Fibroblast of skin of abdomen (primary cell): ENCODE measurements around the gene ERGIC2.

Source experiments
- DNase-seq: peaks from one replicate; pipeline ENCODE4 v3.0.0-alpha.2; 2013

The ERGIC2 gene

DNA sequence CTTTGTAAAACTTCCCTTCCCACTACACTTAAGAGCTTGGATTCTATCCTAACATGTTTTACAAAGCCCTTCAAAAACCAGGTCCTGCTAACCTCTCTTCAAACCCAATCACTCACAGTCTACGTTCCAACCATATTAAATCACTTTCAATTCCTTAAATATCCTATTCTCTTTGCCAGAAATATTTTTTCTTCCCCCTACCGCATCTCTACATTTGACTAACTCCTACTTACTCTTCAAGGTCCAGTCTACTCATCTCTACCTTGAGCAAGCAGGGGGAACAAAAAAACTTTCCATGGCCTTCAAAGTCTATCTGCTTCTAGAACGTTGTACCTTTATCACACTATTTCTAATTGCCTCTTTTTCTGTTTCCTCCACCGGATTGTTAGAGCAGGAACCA lies 6.1 kb downstream of the ERGIC2 start:
- DNase-seq: no peak

DNA sequence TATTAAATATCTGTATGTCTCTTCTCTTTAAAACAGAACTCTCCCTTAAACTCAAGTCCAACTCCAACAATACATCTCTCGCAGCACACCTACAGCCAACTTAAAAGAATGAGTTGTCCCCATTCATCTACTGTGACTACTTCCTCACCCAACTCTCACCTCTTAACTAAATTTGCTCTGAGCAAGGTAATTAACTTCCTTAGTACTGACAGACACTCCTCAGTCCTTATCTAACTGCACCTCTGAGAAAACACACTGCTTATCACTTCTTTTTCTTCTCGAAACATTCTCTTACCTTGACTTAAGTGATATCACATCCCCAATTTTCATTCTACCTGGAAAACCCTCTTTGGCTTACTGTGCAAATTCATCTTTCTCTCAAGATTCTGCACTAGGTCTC lies 7.0 kb downstream of the ERGIC2 start:
- no peak for DNase-seq

DNA sequence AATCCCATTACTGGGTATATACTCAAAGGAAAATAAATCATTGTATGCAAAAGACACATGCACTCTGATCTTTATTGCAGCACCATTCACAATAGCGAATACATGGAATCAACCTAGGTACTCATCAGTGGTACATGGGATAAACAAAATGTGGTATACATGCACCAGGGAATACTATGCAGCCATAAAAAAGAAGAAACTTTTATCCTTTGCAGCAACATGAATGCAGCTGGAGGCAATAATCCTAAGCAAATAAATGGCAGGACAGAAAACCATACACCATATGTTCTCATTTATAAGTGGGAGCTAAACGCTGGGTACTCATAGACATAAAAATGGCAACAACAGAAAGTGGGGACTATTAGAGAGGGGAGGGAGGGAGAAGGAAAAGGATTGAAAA lies 15.9 kb downstream of the ERGIC2 start:
- DNase-seq: no peak

DNA sequence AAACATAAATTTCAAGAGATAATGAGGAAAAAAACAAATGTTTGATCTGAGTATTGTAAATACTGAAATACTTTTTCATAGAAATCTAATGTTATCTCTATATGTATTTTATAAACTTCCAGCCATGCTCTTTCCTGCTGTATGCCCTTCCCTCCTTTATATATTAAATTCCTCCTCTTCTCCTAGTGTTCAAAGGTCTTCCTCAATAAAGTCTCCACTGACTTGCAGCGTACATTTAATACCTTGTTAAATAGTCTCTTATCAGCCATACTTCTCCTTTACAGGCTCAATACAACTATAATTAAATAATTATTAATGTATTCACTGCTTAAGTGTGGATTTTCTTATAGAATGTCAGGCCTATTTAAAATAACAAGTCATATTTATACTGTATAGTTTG lies 26.0 kb downstream of the ERGIC2 start:
- no peak for DNase-seq

DNA sequence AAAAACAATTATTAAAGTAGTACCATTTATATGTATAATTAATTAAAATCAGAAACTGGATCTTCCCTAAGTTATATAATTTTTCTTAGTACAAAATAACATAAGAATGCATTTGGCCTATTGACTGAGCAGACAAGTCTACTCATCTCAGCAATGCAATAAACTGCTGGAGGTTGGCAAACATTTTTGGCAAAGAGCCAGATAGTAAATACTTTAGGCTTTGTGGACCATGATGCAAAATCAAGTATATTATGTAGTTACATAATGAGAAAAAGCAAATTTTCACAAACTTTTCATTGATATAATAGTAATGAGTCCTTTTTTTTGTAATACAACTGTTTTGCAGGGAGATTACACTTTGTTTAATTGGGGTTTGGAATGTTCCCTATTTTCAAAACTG lies 30.9 kb downstream of the ERGIC2 start:
- DNase-seq: peak; percentile 45

DNA sequence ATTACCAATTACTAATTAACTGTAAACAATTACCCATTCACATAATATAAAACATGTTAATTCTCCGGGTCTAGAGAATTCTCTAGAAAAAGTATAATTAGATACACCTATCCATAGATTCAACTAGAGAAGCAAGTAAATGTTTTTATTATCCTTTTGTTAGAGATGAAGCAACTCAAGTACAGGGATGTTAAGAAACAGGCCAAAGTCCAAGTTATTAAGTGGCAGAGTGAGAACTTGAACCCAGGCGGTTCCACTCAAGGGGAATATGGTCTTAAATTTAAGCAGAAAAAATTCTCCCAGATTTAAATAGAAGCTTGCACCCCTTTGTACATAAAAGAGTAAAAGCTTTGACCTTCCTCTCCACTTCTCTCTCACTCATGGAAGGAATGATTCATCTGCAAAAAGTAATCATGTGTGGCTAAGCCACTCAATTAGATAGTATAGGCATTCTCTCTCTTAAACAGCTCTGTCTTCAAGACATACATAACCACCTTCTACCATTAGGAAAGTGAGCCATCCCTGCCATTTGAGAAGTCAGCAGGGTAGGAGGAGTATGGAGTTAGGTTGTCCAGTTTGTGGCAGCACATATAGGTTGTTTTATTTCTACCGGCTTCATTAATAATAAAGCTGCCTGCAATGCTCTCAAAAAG lies 34.1 kb downstream of the ERGIC2 start:
- no peak for DNase-seq

DNA sequence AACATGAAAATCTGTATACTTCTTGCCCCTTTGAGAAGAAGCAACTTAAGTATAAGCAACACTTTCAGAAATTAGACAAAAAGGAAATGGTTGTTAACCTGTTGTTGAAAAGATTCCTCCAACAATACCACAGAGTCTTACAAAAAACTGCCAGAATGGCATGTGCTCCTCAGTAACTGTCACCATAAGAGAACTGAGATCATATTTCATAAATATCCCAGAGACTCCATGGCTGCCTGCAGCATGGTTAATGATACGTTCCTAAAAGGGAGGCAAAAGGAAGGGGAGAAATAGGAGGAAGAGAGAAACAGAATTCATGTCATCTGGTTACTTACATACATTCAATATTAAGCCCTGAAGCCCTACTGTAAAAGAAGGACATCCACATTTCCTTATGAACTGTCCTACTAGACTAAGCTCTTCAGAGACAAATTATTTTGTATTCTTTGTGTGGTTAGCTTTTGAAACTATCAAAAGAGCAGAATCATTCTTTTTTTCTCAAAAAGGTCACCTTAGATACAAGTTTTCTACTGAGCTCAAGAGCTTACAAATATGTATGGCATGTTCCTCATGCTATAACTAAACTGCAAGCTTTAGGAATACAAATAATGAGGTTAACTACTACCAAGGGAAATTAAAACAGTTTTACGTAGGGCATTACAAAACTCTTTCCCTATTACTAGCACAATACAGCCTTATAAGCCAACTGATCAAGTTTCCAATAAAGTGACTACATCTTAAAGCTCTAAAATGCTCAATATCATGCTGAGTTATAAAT lies 37.8 kb downstream of the ERGIC2 start:
- DNase-seq: no peak

DNA sequence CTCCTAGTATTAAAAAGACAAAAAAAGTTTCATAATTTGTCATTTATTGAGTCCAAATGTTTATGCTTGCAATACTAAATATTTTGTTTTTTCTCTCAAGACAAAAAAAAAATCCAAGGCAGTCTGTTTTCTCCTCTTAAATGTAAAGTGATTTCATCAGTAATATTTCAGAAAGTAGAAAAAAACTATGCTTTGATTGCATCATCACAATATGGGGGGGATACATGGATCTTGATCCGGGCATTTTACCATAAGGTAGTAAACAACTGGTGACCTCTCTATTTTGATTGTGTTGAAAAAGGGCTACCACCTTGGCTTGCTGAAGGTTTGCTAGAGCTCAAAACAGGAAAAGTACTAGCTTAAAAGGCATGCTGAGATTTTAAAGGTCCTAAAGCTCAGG lies 43.6 kb downstream of the ERGIC2 start:
- no peak for DNase-seq

DNA sequence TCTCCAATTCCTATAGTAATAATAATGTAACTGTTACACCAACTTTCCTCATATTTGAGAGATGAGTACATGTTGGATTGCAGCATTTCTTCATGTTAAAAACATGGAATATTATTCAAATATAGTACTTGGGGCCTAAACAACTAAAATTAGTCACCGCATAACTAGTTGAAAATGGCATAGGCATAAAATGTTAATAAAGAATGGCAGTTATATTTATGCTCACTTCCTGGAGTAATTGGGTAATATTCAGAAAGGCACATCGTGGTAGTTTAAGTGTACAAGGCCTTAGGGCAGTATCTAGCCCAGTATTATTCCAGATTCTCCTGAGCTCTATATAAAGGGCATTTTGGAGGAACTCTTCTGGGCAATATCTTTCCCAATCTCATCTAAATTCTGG lies 46.0 kb downstream of the ERGIC2 start:
- peak; percentile 17 for DNase-seq

DNA sequence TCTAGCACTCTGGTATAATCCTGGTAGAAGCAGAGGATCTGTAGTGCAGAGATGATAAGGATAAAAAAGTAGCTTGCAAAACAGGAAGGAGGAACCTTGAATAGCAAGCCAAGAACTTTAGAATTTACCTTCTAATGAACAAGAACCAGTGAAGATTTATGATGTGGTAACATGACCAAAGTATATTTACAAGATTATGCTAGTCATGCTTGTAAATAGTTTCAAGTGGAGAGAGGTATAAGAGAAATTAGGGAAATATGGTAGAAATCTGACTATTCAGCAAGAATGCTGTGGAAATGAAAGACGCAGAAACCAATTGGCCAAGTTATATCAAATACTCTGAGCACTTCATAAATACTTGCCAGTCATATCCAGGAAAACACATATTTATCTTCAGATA lies 47.8 kb downstream of the ERGIC2 start:
- no peak for DNase-seq

DNA sequence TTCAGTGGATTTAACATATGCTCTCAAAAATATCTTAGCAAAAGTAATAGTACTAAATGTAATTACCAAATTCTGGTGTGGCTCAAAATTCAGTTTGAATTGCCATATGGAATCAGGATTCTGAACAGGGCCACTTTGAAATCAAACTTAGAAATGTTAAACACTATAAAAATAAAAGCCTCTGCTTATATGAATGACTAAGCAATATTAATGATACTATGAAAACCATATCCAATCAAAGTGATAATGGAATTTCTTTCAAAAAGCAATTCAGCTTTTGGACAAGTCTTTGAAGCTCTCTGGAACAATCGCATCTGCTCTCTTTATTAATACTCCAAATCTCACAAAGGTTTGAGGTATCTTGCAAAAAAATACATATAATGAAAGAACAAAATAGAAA lies 51.6 kb downstream of the ERGIC2 start:
- DNase-seq: no peak

DNA sequence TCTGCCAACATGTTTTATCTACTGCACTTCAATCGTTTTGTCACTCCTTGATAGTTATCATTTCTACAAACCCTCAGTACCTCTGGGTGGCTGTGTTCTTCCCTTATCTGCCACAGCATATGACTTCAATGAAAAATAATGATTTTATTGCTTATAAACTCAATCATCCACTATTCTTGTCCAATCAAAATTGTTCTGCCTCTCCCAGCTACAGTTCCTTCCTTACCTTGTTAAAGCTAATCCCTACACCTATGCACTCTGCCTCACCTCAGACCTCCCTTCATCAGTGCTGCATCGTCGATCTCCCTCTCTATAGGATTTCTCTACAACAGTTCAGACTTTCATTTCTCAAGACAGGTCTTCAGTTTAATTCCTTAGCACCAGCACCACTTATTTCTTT lies 58.8 kb downstream of the ERGIC2 start:
- no peak for DNase-seq

DNA sequence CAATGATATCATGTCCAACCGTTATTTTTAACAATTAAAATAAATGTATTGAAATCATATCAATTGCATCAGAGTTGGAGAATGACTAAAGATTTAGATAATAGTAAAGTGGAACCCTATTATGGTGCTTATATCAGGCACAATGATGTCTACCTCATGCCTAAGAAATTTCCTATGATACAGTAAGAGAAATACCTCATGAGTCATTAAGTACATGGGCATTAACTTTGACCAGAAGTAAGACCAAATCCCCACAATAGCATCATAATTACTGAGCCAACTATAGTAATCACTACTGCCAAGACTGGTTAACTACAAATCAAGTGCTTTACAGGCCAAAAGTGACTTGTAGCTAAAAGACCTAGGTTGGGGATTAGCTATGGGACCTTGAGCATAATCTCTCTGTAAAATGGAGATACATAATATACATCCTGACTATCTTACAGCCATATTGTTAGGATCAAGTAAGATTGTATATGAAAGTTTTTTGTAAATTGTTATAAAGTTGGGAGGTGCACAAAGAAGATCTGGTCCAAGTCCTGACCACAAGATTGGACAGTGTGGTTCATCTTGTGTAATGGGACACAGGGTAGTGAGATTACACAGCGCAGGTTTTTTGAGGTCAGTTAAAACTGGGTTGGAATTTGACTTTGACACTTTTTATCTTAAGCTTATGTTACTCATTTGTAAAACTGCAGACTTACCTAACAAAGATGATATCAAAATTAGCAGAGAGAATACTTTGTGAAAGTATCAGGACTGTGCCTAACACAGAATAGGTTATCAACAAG lies 60.5 kb downstream of the ERGIC2 start:
- DNase-seq: peak; percentile 84

DNA sequence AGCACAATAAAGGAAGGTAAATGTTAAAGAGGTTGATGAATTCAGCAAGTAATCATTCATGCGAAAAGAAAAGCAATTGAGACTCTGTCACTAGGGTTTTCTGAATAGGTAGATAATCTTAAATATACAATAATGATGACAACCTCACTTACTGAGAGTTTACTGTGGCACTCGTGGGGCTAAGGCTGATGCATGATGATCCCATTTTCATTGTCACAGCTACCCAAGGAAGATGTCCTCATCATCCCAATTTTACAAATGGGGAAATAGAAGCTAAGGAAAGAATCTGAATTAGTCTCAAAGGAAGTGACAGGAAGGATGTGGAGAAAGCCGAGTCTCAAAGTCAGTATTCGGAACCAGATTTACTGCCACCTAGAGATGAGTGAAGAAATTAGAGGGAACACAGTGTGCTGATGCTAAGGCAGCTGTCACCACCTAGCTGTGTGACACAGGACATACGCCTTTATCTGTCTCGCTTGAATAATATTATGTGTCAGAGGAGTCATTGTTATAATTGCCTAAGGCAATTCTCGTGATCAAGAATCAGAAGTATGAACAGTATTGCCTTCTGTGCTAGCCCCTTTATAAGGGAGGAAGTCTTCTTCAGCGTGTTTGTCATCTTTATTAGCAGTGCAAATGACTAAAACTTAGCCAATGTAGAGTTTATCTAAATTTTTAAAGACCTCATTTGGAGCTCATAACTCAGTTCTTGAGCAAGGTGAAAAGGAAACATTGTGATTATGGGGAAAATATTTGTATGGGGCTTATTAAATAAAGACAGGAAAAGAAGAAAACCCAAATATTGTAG lies 63.2 kb downstream of the ERGIC2 start:
- DNase-seq: peak; percentile 60

DNA sequence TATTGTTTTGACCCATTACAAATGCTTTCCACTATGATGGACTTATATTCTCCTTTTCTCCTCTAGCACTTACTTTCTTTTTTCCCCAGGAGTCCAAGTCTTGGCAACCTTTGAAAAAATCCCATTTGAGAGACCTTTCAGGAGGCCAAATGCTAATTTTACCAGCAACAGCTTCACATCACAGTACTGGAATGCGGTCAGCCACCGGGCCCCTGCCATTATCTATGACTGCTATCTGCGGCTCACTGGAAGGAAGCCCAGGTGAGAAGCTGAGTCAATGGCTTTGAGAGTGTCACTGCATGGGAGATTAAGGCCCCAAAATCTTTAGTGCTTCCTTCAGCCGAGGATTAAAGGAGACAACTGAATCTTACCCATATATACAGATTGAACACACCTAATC lies 64.2 kb downstream of the ERGIC2 start:
- peak; percentile 50 for DNase-seq

DNA sequence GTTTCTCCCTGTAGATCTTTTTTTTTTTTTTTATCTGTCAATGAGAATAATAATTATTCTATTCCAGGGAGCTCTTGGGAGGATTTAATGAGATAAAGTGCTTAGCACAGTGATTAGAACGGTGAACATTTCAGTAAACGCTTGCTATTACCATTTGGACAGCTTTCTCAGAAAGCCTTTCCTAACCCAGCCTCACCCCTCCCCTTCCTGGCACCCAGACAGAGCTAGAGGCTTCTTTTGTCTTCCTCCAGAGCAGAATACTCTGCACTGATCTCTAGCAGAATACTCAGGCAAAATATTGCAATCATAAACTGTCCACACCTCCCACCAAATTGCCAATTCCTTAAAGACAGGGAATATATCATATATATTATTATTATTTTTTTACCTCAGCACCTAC lies 66.6 kb downstream of the ERGIC2 start:
- DNase-seq: no peak

DNA sequence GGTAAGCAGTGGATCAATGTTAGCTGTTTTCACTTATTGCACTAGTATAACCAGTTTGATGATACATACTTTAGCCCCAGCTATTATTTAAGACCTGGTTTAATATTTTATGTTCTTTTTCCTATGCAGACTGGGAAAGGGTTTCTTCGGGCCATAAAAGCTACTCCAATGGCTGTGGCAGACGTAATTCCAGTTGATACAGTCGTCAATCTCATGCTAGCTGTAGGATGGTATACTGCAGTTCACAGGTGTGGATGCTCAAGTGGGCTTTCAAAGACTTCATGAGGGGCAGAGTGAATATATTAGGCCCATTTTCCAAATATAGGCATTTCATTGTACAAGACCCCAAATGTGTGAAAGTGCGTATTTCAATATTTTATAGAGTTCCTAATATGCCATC lies 70.1 kb downstream of the ERGIC2 start:
- no peak for DNase-seq

DNA sequence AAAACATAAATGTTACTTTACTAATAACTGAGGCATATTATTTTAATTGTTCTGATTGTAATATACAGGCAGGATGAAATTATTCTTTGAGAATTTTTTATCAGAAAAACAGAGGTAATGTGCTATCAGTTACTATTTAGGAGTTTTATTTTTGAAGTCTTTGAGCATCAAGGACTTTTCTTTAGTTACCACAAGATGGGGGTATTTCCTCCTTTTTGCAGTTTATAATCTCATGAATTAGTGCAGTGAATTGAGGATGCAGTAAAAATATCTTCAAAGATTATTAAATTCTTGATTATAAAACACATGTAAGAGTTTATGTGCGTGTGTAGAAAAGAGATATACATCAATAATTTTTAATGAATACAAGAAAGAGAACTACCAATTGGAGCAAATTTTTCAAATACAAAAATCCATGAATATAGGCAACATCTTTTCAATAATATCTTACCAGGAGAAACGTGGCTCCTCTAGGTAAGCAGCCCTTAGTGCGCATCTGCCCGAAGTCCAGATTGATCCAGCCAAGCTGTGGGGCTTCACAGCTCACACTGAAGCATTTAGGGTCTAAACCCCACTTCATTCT lies 71.6 kb downstream of the ERGIC2 start:
- DNase-seq: peak; percentile 16

DNA sequence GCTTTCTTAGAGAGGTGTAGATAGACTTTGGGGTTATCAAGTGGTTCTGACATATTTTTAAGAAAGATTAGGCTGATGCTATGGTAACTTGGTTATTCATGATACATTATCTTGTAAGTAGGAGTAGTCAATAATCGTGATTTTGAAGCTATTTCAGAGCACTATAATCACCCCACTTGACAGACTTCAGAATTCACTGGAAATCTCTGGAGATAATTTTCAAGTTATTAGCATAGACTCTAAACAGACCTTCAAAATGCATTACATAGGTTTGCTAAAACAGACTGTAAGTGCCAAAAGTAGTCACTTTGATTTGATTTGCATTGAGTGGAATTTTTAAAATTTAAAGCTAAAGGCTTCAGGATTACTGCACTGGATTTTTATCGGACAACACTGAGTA lies 74.3 kb downstream of the ERGIC2 start:
- DNase-seq: no peak

DNA sequence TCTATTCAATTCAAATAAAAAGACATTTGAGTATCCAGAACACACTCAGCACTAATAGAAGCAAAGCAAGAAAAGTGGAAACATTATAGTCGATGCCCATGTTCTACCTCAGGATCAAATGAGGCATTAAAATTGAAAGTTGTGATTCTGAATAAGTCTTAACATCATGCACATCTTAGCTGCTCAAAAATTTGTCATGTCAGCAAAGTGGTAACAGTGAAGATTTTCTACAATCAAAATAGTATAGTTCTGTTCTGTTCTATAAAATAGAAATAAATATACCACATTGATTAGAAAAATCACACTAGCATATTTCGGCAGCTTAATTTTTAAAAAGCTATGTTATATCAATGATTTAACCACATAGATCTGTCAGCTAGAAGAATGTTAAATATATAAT lies 74.7 kb downstream of the ERGIC2 start:
- DNase-seq: no peak

DNA sequence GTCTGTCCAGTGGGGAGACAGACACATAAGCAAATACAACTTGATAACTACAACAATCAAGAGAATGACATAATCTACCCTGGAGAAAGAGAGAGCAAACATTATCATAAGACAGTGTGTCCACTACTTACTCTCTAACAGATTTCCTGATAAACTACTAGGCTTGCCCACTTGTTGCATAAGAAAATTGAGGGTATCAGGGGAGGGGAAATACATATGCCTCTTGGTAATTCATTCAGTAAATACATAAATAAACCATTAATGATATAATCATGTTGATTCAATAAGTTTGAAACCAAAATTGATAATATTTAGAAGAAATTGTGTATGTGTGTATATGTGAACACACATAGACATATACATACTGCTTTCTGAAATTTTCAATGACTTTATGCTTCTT lies 76.6 kb downstream of the ERGIC2 start:
- no peak for DNase-seq

DNA sequence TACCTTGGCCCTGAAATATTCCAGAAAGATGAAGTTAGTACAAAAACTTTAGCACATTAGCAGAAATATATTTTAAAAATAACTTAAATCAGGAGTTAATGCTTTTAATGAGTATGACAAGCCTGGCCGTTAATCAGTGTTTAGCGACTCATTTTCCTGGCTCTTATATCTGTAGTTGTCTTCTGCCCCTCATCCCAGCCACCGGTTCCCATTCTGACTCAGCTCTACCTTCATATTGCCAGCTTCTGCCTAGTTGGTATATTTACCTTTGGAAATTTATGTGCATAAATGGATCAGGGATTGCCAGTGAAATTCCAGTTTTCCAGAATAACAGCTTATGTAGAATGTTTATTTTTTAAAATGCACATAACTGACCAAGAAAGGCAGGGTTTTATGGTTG lies 79.9 kb downstream of the ERGIC2 start:
- DNase-seq: no peak

DNA sequence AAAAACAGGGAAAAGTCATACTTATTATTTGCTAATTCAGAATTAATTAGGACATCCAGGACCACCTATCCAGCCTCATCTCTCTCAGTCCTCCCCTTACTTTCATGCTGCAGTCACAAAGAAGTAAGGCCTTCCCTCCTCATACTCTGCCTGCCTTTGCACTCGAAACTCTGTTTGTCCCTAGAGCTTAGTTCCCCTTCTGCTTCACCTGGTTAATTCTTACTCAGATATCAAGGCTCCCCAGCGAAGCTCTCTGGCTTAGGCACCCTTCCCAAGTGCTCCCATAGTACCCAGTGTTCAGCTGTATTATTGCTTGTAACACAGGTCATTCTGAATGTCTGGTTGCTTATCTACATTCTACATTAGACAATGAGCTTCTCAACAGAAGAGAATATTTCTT lies 81.3 kb downstream of the ERGIC2 start:
- DNase-seq: no peak
